IPS DF 19.7 (cell line): ENCODE data around the gene ELFN1.

ENCODE experiments used
- DNase-seq: peaks from one replicate; pipeline ENCODE4 v3.0.0-alpha.2; 2013; ENCODE audit warnings: low read depth, low spot score

Gene ELFN1

GRCh38 chr7:1725199-1725690 lies 55.2 kb downstream of the ELFN1 start:
- no peak for DNase-seq

GRCh38 chr7:1725766-1726630 lies 55.9 kb downstream of the ELFN1 start:
- DNase-seq = no peak

- no peak for DNase-seq
These were observed 57.0 kb downstream of the ELFN1 start for GRCh38 chr7:1727079-1727478.

GRCh38 chr7:1727812-1728570 lies 57.9 kb downstream of the ELFN1 start:
- no peak for DNase-seq

- no peak for DNase-seq
These were observed 59.1 kb downstream of the ELFN1 start for GRCh38 chr7:1729183-1729582.

- no peak for DNase-seq
These were observed 59.7 kb downstream of the ELFN1 start for GRCh38 chr7:1729773-1730172.

GRCh38 chr7:1732072-1732471 lies 62.0 kb downstream of the ELFN1 start:
- no peak for DNase-seq

GRCh38 chr7:1732645-1733044 lies 62.6 kb downstream of the ELFN1 start:
- DNase-seq = no peak

GRCh38 chr7:1733206-1733907 lies 63.3 kb downstream of the ELFN1 start:
- no peak for DNase-seq

- DNase-seq = no peak
These were observed 64.0 kb downstream of the ELFN1 start for GRCh38 chr7:1733908-1734730.

- no peak for DNase-seq
These were observed 65.2 kb downstream of the ELFN1 start for GRCh38 chr7:1735262-1735661.

- no peak for DNase-seq
These were observed 65.9 kb downstream of the ELFN1 start for GRCh38 chr7:1735806-1736483.

GRCh38 chr7:1736484-1736817 lies 66.4 kb downstream of the ELFN1 start:
- DNase-seq = no peak

GRCh38 chr7:1736830-1737229 lies 66.8 kb downstream of the ELFN1 start:
- no peak for DNase-seq

GRCh38 chr7:1737523-1737922 lies 67.4 kb downstream of the ELFN1 start:
- no peak for DNase-seq

- no peak for DNase-seq
These were observed 67.9 kb downstream of the ELFN1 start for GRCh38 chr7:1737956-1738355.

- DNase-seq = no peak
These were observed 68.4 kb downstream of the ELFN1 start for GRCh38 chr7:1738511-1738910.

GRCh38 chr7:1738956-1739355 lies 68.9 kb downstream of the ELFN1 start:
- DNase-seq = no peak

- no peak for DNase-seq
These were observed 69.5 kb downstream of the ELFN1 start for GRCh38 chr7:1739593-1739992.

- DNase-seq = no peak
These were observed 70.1 kb downstream of the ELFN1 start for GRCh38 chr7:1740214-1740613.

- no peak for DNase-seq
These were observed 71.2 kb downstream of the ELFN1 start for GRCh38 chr7:1741246-1741645.
